ENCODE results near the gene COPZ2. TPM values are rescaled to one million over a fixed set of nuclear protein-coding genes. Genes with fewer than 3 reads are reported as not detected.

COPZ2 gene
- total and polyA plus RNA-seq, 9 of the 15 experiments (the other 6 are each of a cell fraction or from before 2014, with no cell fraction given): 0.22 to 0.49 TPM; not detected in 7

GRCh38 chr17:48025040-48025903, 12.3 kb downstream of the COPZ2 start (continued):
- TF ChIP-seq GTF3C2 (IDR thresholded peaks at IDR 0.05; ENCODE audit: borderline replicate concordance, extremely low read depth, insufficient read length): no peak
- no peak for TF ChIP-seq MYNN (IDR thresholded peaks at IDR 0.05)
- no peak for TF ChIP-seq MYNN (CRISPR knock-in tag; IDR thresholded peaks at IDR 0.05)
- TF ChIP-seq ZNF121 (CRISPR knock-in tag; conservative IDR thresholded peaks at IDR 0.05): no peak
- no peak for TF ChIP-seq ZNF79 (CRISPR knock-in tag; IDR thresholded peaks at IDR 0.05; ENCODE audit: low read depth)
- peak; percentile 84 for TF ChIP-seq SMC3 (conservative IDR thresholded peaks at IDR 0.05; ENCODE audit: insufficient read depth, low read depth, low read length)
- TF ChIP-seq TFAP4 (CRISPR knock-in tag; IDR thresholded peaks at IDR 0.05; ENCODE audit: borderline replicate concordance): peak; percentile 98
- no peak for TF ChIP-seq MLX (CRISPR knock-in tag; conservative IDR thresholded peaks at IDR 0.05)
- TF ChIP-seq SP1 (CRISPR knock-in tag; IDR thresholded peaks at IDR 0.05): peak; percentile 96
- TF ChIP-seq ZEB2 (IDR thresholded peaks at IDR 0.05): no peak
- TF ChIP-seq ZBTB2 (IDR thresholded peaks at IDR 0.05): peak; percentile 48; the same call in 1 of the 2 replicates
- no peak for TF ChIP-seq CBFA2T2 (conservative IDR thresholded peaks at IDR 0.05)
- no peak for TF ChIP-seq ZFPM2 (CRISPR knock-in tag; IDR thresholded peaks at IDR 0.05)
- TF ChIP-seq RERE (CRISPR knock-in tag; IDR thresholded peaks at IDR 0.05; ENCODE audit: borderline replicate concordance): no peak
- TF ChIP-seq HMG20A (CRISPR knock-in tag; conservative IDR thresholded peaks at IDR 0.05): no peak

Measured in K562 (cell line).